ENCODE data around the gene DMD. TPM values are rescaled to one million over a fixed set of nuclear protein-coding genes. Genes with fewer than 3 reads are reported as not detected.

DMD gene
- total and polyA plus RNA-seq, 9 donors = 14.0 to 70.5 (median 37.6) TPM

DNA sequence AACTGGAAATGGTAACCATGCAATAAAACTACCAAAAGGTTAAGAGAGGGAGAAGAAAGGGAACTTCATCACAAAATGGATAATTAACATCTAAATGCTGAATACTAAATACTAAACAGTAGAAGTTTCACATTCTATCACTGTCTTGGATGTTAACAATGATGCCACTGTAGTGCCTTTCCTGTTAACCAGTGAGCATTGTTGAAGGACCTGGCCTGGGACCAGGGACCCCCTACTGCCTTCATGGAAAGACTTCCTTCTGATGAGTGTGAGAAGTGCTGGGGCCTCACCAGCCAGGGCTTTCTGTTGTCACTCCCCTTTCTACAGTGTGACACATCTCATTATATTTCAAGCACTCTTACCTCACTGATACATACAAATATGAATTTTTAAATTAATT is 1400.2 kb downstream of the DMD start:
- intact Hi-C loops (cut with DNase I) = no loop called here
- H3K36me3 ChIP-seq = no peaks in the 10 kb centered on the region
- no peak overlapping the region for H3K27ac ChIP-seq
- H3K4me3 ChIP-seq = no peak overlapping the region
- DNase-seq = no peak
- H3K4me1 ChIP-seq (ENCODE audit: insufficient read depth) = no peaks in the 10 kb centered on the region
- no peak for TF ChIP-seq POLR2A (IDR thresholded peaks at IDR 0.05)
- no peak for TF ChIP-seq EP300 (IDR thresholded peaks at IDR 0.05)
- TF ChIP-seq, protein P1, sequence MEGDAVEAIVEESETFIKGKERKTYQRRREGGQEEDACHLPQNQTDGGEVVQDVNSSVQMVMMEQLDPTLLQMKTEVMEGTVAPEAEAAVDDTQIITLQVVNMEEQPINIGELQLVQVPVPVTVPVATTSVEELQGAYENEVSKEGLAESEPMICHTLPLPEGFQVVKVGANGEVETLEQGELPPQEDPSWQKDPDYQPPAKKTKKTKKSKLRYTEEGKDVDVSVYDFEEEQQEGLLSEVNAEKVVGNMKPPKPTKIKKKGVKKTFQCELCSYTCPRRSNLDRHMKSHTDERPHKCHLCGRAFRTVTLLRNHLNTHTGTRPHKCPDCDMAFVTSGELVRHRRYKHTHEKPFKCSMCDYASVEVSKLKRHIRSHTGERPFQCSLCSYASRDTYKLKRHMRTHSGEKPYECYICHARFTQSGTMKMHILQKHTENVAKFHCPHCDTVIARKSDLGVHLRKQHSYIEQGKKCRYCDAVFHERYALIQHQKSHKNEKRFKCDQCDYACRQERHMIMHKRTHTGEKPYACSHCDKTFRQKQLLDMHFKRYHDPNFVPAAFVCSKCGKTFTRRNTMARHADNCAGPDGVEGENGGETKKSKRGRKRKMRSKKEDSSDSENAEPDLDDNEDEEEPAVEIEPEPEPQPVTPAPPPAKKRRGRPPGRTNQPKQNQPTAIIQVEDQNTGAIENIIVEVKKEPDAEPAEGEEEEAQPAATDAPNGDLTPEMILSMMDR (IDR thresholded peaks at IDR 0.05) = no peak
- no peaks in the 10 kb centered on the region for H3K9me3 ChIP-seq
- no peaks in the 10 kb centered on the region for H3K27me3 ChIP-seq

GRCh38 chrX:31808357-31808756 is 1403.0 kb downstream of the DMD start:
- intact Hi-C loops (cut with DNase I) = no loop called here

GRCh38 chrX:31807165-31807564 is 1404.2 kb downstream of the DMD start:
- 73 to 77% (median 75%) methylated on average over 2 of the region's 2 CpGs for WGBS, 3 donors
- intact Hi-C loops (cut with DNase I) = no loop called here
- Histone ChIP-seq H3K9me3 (no peaks in the 10 kb centered on the region), H3K4me3 (no peak overlapping the region), H3K4me1 (ENCODE audit: insufficient read depth) (no peaks in the 10 kb centered on the region), H3K36me3 (no peaks in the 10 kb centered on the region), H3K27me3 (no peaks in the 10 kb centered on the region), H3K27ac (no peak overlapping the region)
- TF ChIP-seq EP300 (IDR thresholded peaks at IDR 0.05) (no peak), POLR2A (IDR thresholded peaks at IDR 0.05) (no peak)
- TF ChIP-seq, protein P1 (IDR thresholded peaks at IDR 0.05) = no peak
- no peak for DNase-seq

More at GRCh38 chrX:31808357-31808756, 1403.0 kb downstream of the DMD start:
- Histone ChIP-seq H3K36me3 (no peaks in the 10 kb centered on the region), H3K4me1 (ENCODE audit: insufficient read depth) (no peaks in the 10 kb centered on the region), H3K27me3 (no peaks in the 10 kb centered on the region), H3K27ac (no peak overlapping the region), H3K9me3 (no peaks in the 10 kb centered on the region), H3K4me3 (no peak overlapping the region)
- TF ChIP-seq POLR2A (IDR thresholded peaks at IDR 0.05) (no peak), EP300 (IDR thresholded peaks at IDR 0.05) (no peak)
- TF ChIP-seq, protein P1 (IDR thresholded peaks at IDR 0.05) = no peak
- no peak for DNase-seq
- 27 to 29% (median 28%) methylated on average over 2 of the region's 2 CpGs for WGBS, 3 donors

- Histone ChIP-seq H3K27ac (no peak overlapping the region), H3K9me3 (no peaks in the 10 kb centered on the region), H3K36me3 (no peaks in the 10 kb centered on the region), H3K4me1 (ENCODE audit: insufficient read depth) (no peaks in the 10 kb centered on the region), H3K4me3 (no peak overlapping the region), H3K27me3 (no peaks in the 10 kb centered on the region)
- intact Hi-C loops (cut with DNase I) = no loop called here
- DNase-seq = no peak
- TF ChIP-seq EP300 (IDR thresholded peaks at IDR 0.05) (no peak), POLR2A (IDR thresholded peaks at IDR 0.05) (no peak)
- TF ChIP-seq, protein P1 (IDR thresholded peaks at IDR 0.05) = no peak
- WGBS, 3 donors = 55 to 66% (median 61%) methylated on average over 3 of the region's 3 CpGs
Observed at GRCh38 chrX:31805781-31806180, 1405.6 kb downstream of the DMD start.

Measured in ovary (tissue), 9 donors.